Mesodermal cell (in vitro differentiated cells): ENCODE results near the gene IRF1.

Source experiments
- H3K27ac ChIP-seq: 2 replicates; pipeline ENCODE4 v1.7.0; 2013; ENCODE audit warnings: mild to moderate bottlenecking, low read depth, low read length, moderate library complexity; ENCODE audit not compliant: severe bottlenecking
- H3K36me3 ChIP-seq: 2 replicates; pipeline ENCODE4 v1.7.1; 2013; ENCODE audit warnings: mild to moderate bottlenecking, low read length, moderate library complexity; ENCODE audit not compliant: control insufficient read depth, insufficient read depth
- H3K4me1 ChIP-seq: one replicate; pipeline ENCODE4 v1.7.1; 2013; ENCODE audit warnings: mild to moderate bottlenecking, low read length; ENCODE audit not compliant: insufficient read depth, control insufficient read depth, poor library complexity, severe bottlenecking
- H3K4me3 ChIP-seq: 2 replicates; pipeline ENCODE4 v1.7.0; 2013; ENCODE audit warnings: low read length, control low read depth, mild to moderate bottlenecking; ENCODE audit not compliant: insufficient read depth, poor library complexity, severe bottlenecking; ENCODE audit errors: extremely low read depth
- H3K9me3 ChIP-seq: 2 replicates; pipeline ENCODE4 v1.7.1; 2013; ENCODE audit warnings: mild to moderate bottlenecking, low read length, moderate library complexity; ENCODE audit not compliant: control insufficient read depth
- WGBS, 2 experiments: methylation state at CpG; one replicate each; pipeline ENCODE4 v1.1.5; 2013; ENCODE audit warnings: missing lambda C conversion rate in 2 of 2; ENCODE audit not compliant: insufficient coverage in 2 of 2; 5-methylcytosine and 5-hydroxymethylcytosine counted together

Gene IRF1

DNA sequence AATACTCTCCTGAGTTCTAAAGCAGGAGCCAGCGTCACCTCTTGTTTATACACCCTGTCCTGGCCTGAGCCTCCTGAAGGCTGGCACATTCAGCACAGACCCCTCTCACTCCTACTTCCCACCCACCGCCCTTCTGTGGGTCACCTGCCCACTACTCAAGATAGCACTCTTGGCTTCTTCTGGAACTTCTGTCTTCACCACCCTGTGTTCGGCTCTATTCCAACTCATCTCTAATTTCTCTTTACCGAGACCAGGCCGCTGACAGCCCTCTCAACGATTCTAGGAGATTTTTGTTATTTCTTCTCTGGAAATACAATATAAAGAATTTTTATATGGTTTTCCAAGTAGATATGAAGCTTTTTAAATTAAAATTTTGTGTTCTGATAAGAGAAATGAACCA, 57.4 kb downstream of the IRF1 start:
- Histone ChIP-seq H3K4me1 (peaks cover 49% of the 10 kb centered on the region), H3K9me3 (no peaks in the 10 kb centered on the region), H3K36me3 (no peaks in the 10 kb centered on the region), H3K27ac (no peak overlapping the region), H3K4me3 (no peak overlapping the region)
- WGBS, 2 experiments: 94 to 100% methylated on average over 2 to 3 of the region's 6 CpGs

- H3K36me3 ChIP-seq: no peaks in the 10 kb centered on the region
- no peaks in the 10 kb centered on the region for H3K9me3 ChIP-seq
- H3K27ac ChIP-seq: no peak overlapping the region
- no peak overlapping the region for H3K4me3 ChIP-seq
- H3K4me1 ChIP-seq: peaks cover 48% of the 10 kb centered on the region
- WGBS, 2 experiments: 87% methylated on average over 3 of the region's 4 CpGs; no CpG with 5 or more reads in 1 of the 2 experiments
These were observed 58.9 kb downstream of the IRF1 start for GRCh38 chr5:132431632-132432031.
